Measurements from ENCODE around the gene SUSD3.

Gene SUSD3

DNA sequence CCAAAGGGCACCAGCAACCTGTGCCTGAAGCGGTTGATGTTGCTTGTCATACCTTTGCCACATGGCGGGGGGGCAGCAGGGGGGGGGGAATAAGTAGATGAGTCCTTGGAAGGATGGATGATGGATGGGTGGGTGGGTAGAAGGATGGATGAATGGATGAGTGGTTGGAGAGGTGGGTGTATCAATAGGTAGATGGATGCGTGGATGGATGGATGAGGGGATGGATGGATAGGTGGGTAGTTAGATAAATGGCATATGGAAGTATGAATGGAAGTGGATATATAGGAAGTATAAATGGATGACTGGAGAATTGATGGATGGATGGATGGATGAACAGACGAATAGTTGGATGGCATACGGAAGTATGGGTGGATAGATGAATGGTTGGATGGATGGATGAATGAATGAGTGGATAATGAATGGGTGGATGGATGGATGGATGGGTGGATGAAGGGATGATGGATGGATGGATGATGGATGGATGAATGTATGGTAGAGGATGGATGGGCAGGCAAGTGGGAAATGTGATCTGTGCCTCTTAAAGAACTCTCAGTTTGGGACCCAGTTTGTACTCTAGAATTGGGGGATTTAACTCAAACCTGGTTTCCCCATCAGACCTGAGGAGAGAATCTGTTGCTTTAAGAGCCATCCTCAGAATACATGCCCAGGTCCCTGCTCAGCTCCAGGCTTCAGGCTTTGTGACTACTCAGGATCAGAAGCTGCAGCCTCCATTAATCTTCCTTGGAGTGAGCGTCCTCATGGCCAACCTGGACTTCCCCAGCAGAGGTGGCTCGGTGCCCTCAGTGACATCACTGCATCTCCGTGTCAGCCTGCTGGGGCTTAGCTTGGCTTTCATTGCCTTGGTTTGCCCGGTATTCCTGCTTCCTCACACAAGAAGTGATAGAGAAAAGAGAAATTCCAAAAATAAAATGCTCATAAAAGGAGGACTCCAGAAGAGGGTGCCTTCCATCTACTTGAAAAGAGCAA lies 27.6 kb upstream of the SUSD3 start:
- no peak for DNase-seq

DNA sequence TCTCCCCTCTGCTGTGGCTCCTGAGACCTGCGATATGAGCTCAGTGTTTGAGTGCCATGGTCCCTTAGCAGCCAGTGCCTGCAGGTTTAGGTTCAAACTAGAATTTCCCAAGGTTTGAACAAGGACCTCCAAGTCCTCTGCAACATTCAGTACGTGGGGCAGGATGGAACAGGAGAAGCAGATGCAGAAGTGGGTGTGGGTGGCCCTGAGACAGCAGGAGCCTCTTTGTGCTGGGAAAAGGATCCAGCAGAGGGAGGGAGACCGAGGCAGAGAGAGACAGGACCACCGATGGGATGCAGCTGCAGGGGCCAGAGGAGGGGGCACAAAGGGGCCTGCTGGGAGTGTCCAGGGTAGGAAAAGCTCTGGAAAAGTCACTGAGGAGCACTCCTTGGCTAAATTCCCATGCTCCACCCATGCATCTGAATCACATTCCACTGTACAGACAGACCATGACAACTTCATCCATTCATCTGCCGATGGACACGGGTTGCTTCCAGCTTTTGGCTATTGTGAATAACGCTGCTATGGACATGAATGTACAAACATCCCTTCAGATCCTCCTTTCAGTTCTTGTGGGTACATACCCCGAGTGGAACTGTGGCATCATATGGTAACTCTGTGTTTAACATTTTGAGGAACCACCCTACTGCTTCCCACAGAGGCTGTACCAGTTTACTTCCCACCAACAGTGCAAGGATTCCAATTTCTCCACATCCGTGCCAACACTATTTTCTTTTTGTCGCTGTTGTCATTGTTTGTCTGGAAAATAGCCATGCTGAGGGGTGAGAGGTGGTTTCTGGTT lies 26.7 kb upstream of the SUSD3 start:
- DNase-seq: no peak

DNA sequence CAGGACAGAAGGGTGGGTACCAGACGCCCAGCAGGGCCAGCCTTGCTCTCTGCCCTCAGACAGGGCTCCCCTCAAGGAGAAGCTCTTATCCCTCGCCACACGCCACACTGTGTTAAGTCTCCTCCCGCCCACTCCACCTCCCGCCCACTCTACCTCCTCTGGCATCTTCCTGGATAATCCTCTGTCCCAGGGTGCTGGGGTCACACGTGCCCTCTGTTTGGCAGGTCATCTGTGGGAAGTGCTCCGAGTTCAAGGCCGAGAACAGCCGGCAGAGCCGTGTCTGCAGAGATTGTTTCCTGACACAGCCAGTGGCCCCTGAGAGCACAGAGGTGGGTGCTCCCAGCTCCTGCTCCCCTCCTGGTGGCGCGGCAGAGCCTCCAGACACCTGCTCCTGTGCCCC lies 26.0 kb upstream of the SUSD3 start:
- DNase-seq: no peak

DNA sequence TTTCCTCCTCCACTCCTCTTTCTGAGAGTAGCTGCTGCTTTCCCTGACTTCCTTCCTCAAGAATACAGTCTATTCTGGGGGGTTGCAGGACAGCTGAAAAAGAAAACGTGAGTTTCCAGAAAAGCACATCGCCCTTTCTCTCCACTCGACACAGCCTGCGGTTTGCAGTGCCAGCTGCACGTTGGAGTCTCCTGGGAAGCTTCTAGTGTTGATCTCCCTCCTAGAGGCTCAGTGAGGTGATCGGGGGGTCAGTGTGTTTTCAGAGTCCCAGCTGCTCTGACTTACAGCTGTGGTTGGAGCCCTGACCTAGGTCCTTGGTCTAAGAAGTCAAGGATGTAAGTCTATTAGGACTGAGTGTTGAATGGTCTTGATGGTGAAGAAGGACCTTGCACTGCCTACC lies 25.0 kb upstream of the SUSD3 start:
- DNase-seq: no peak

DNA sequence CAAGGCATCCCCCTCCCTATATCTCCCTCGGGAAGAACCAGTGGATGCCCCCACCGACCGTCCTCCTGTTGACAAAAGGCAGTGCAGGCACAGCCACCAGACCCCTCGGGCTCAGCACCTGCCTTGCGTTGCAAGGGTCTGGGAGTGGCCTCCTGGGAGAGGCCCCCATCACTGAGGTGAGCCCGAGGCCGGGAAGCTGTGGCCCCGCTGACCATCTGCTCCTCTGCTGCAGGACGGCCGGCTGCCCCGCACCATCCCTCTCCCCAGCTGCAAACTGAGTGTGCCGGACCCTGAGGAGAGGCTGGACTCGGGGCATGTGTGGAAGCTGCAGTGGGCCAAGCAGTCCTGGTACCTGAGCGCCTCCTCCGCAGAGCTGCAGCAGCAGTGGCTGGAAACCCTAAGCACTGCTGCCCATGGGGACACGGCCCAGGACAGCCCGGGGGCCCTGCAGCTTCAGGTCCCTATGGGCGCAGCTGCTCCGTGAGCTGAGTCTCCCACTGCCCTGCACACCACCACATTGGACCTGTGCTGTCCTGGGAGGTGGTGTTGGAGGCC lies 23.3 kb upstream of the SUSD3 start:
- no peak for DNase-seq

DNA sequence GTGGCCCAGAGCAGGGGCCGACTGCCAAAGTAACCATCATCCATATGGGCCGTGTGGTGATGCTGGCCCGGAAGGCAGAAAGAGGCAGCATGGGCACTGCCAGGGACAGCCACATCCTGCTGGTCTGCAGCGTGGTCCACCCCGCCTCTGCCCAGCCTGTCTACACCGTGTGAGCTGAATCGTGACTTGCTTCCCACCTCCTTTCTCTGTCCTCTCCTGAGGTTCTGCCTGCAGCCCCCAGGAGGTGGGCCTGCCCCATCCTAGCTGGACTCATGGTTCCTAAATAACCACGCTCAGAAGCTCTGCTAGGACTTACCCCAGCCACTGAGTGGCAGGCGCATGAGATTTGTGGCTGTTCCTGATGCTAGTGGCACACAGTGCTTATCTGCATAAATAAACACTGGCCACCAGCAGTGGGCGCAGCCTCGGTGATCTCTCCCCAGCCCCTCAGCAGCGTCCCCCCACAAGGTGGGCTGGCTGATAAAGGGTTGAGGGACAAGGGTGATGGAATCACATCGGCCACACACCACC lies 22.6 kb upstream of the SUSD3 start:
- no peak for DNase-seq

DNA sequence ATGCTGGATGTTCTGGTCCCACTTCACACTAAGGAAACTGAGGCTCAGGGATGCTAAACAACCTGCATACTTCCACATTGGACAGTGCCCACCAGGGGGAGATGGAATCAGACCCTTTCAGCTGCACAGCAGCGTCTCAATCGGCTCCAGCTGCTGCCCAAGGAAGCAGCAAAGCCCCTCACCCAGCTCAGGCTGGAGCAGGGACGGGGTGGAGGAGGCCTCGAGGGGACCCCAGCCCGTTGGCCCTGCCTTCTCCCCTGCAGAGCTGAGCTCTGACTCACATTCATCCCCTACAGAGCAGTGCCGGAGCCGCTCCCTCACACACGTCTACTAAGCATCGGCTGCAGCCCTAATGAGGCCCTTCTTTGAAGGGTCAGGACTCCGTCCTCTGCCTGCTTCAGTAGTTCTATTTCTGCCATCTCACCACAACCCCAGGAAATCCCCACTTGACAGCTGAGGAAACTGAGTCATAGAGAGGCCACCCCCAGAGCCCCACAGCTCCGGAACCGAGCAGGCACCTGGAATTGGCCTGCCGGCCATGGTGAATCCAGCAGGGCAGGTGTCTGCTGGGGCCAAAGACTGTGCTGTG lies 21.5 kb upstream of the SUSD3 start:
- DNase-seq: no peak

DNA sequence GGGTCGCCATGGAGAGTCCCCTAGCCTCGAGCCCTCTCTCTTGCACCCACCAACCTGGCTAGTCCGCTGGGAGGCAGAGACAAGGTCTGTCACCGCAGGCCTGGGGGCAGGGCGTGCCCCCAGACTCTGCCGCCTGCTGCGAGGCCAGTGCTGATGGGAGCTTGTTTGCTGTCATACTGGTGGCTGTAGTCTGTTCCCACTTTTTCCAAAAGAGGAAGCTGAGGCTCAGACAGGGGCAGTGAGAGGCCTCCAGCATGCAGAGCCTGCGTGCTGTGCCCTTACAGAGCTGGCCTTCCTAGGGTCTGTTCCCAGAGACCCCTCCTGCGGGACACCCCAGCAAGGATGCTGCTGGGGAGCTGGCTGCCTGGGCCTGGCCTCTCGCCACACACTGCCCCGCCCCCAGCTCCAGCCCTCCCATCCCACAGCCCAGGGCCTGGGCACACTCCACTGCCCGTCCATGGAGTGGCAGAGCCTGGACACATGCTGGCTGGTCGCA lies 21.0 kb upstream of the SUSD3 start:
- DNase-seq: no peak

DNA sequence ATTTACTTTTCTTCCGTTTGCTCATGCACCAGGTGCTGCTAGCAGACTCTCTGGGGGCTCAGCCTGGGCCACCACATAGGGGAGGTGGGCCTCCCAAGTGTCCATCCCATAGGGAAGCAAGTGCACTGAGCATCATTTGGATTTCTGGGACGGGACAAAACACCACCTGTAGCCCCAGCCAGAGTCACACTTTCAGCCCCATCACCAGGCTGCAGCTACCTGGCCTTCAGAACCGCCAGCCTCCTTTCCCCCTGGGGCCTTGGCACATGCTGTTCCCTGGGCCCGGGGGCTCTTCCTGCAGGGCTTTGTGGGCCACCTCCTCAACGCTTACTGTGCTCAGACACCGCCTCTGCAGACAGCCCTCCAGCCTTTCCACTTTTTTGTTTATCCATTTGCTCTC lies 19.6 kb upstream of the SUSD3 start:
- no peak for DNase-seq

DNA sequence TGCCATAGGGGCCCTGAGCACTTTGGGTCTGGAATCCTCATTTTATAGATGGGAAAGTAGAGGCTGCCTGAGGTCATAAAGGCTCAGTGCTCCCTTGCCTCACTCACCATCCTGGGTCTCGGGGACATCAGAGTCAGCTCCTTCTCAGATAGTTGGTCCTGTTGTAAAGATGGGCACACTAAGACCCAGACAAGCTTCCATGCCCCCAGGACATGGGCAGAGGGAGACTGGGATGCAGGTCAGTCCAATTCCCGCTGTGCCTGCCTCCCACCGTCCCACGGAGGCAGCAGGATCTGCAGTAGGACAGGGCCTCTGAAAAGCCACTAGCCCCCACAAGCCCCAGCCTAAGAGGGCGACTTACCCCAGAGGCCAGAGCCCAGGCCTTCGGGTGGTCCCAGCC lies 19.0 kb upstream of the SUSD3 start:
- no peak for DNase-seq

DNA sequence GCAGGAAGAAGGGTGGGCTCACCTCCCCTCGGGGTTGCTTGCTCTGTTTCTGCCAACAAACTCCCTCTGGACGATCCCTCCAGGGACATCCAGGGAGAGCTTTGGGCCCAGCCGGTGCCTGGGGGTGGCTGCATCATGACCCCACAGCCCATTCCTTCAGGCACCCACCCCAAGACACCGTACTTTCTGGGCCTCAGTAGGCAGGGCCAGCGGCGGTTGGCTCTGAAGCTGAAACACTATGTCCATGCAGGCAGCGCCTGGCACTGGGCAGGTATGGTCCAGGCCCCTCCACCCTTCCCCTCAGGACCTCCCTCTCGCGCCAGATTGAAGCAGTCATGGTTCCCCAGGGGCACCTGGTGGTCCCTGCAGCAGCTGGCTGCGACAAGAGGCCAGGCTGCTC lies 18.5 kb upstream of the SUSD3 start:
- no peak for DNase-seq

DNA sequence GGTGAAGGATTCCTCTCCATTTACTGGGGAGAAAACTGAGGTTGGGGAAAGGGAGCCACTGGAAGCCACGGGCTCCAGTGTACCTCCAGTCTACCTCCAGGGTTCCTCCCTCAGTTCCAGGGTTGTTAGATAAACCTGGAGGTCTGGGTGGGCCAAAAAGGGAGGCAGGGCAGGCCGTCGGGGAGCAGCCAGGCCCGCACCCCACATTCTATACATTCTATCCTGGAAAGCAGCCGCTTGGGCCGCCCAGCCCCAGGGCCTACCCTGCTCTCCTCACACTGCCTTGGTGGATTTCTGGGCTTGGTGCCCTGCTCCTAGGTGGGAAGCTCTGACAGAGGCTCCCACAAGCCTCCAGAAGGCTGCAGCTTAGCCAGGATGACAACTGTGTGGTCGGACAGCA lies 18.1 kb upstream of the SUSD3 start:
- DNase-seq: no peak

DNA sequence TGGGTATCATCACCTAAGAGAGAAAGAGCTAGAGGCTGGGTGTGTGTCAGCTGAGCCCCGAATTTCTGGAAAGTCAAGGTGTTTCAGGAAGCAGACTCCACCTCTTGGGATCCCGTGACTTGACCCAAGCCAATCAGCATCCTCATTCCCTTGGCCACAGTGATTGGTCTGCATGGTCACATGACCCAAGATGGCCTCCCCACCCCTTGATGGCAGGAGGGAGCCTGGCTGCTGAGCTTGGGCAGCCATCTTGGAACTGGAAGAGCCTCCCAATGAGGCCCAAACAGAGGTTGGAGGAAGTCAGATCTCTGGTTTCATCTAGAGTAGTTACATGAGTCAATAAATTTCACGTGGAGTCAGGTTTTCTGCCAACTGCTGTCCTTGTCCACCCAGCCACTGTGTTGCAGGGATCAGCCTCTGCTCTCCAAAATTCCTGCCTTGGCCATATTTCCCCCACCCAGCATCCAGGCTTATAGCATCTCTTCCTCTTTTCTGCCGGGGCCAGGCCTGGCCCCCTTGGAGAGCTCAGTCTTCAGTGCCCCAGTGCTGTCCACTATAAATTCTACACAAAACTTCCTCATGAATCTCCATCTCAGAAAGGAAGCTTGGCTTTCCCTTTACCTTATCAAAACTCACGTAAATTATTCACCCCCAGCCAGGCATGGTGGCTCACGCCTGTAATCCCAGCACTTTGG lies 17.2 kb upstream of the SUSD3 start:
- no peak for DNase-seq

DNA sequence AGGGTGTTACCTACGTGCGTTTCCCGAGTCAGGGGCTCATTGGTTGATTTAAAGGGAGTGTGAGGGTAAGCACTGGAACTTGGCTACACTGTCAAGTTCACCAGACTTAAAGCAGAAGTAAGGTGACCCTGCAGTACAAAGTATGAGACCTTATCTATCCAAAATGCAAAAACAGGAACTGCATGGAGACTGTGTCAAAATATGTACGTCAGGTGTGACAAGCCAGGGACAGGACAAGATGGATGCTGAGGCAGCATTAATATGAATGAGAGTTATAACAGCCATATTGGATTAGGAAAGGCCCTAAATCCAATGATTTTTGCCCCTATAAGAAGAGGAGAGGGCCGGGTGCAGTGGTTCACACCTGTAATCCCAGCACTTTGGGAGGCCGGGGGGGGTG lies 15.4 kb upstream of the SUSD3 start:
- no peak for DNase-seq

DNA sequence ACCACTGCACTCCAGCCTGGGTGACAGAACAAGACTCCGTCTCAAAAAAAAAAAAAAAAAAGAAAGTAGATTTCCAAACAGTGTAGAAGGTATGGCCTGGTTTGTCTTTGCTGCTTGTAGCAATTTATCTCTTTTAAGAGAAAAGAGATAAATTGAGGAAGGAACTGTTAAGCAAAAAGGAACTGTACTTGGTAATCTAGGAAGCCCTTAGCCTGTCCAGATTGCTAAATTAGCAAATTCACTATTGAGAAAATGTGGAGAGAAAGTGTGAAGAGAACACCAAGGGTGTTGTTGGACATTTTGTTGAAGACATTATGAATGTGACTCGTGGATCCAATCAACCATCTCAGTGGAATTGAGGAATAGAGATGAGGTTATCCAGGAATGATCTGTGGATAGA lies 13.0 kb upstream of the SUSD3 start:
- DNase-seq: no peak

DNA sequence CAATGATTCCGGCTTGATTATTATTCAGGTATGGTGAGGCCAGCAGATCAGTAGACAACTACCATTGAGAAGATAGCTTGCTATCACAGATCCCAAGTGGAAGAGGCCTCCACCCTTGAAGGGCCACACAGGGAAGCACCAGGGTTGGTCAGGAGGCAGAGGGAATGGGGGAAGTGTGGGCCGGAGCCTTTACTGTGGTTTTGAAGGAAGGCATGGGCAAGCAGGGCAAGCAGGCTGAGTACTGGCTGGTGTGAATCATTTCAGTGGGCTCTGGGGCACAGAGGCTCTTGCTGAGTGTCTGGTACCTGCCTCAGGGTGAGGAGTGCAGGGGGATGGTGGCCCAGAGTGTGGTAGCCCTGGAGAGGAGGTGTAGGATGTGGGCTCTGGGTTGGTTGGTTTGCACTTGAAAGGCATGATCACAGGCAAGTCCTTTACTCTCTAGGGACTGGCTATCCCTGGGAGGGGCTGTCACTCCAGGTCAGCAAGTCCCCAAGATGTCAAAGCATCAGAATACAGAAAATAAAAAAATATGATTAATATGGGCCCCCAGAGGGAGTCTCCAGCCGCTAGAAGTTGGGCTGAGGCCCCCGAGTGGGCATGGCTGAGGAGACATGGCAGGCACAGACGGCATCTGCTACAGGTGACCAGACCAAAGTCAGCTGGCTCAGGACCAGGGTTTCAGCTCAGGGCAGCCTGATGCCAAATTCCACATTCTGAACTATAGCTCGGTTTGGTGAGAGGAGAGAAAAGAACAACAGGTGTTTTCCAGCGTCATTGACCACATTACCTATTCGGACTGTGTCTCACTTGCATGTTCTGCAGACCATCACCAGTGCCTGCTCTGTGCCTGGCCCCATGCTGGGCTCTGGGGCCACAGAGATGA lies 9.7 kb upstream of the SUSD3 start:
- no peak for DNase-seq

DNA sequence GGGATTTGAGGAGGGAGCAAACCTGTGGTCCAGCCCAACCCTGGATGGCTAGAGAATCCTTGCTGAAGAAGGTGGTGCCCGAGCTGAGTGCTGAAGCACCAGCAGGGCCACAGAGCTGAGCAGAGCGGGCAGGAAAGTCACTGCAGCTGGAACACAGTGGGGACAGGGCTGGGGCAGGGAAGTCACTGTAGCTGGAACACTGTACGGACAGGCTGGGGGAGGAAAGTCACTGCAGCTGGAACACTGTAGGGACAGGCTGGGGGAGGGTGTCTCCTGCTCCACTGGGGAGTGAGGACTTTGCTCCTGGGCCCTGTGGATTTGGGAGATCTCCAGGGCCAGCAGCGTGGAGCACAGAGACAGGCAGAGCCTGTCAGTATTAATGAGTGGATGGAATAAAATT lies 9.0 kb upstream of the SUSD3 start:
- DNase-seq: no peak

DNA sequence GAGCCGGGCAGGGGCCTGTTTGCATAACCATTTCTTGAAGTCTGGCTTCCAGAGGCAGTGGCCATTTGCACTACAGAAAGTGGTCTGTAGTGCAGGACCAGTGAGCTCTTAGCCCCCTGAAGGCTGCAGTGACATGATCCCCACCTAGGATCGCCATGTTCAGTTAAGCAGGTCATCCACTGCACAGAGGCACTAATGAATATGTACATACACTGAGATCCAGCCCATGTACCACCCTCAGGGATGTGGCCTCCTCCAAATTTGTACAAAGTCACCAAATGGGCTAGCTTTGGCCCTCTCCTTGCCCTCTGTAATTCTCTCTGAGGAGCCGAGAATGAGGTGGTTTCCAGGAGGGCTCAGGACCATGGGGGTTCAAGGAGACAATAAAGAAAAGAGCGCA lies 8.3 kb upstream of the SUSD3 start:
- DNase-seq: no peak

DNA sequence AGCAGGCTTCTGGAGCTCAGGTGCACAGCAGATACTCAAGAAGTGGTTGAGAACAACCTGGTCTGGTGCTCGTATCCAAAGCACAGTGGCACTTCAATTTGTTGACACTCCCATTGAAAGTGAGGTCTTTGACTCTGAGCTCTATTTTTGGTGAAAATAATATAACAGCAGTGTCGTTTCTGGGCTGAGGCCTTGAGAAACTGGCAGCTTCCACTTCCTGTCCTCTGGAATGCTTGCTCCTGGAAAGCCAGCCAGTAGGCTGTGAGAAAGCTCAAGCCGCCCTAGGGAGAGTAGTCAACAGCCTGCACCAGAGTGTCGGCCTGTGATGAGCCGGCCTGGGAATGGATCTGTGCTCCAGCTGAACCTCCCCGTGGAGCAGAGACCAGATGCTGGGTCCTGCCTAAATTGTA lies 6.8 kb upstream of the SUSD3 start:
- DNase-seq: no peak

DNA sequence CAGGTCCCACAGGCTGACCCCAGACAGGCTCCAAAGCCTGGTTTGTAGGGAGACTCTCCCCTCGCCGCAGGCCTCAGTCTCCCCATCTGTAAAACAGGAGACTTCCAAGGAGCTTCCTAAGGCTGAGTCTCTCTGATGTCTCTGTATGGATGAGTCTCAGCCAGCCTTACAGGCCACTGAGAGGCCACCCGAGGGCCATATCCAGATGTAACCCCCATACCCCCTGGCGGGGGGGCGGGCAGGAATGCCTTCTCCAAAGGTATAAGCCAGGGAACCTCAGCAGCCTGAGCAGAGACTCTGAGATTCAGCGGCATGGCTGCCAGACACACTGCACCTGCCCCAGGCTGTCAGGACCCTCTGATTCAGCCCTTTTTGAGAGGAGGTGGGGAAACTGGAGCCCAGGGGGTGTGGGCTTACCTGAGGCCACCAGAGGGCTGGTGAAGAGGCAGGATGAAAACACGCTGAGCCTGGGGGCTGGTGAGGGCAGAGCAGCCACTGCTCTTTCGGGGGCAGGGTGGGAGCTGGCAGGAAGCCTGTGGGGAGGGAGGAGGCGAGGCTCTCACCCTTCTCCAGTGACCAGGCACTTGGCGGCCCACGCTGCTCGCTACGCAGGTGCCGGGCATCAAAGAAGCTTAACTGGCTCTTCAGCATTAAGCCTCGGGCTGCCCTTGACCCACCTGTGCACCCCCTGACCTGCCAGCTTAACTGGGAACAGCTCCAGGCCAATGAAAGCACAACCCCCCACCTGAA lies 5.5 kb upstream of the SUSD3 start:
- no peak for DNase-seq
